A549 (cell line): ENCODE data around the gene PSMC6. TPM values are rescaled to one million over a fixed set of nuclear protein-coding genes. Genes with fewer than 3 reads are reported as not detected.

Experiments used
- ATAC-seq, 2 experiments: fragments of 200-7000 bp in 1 of 2; fragments of >200 bp in 1 of 2; cut with Nextera tagmentation in 1 of 2; cut with Tn5 transposase in 1 of 2; 3 replicates each; pipeline versions ENCODE4 v1.8.0 to v1.9.1; 2018 to 2020; ENCODE audit warnings: mild to moderate bottlenecking in 1 of 2, moderate library complexity in 1 of 2
- CTCF ChIA-PET: fragments of 300-600 bp; sonication (Branson Sonifier 250); formaldehyde crosslinking; extraction: SDS; loops from one replicate; lab custom pipeline; 2021; ENCODE audit warnings: antibody characterized with exemption, inconsistent platforms; lab: Yijun Ruan, JAX
- POLR2A ChIA-PET: fragments of 350-600 bp; formaldehyde crosslinking; extraction: SDS; loops from one replicate; lab custom pipeline; 2021; ENCODE audit warnings: antibody characterized with exemption, inconsistent platforms; lab: Yijun Ruan, JAX
- DNase-seq, 2 experiments: peaks; one replicate each; pipeline versions ENCODE4 v3.0.0 to v3.0.0-alpha.2; 2011 to 2016; ENCODE audit warnings: low read depth in 1 of 2, low spot score in 1 of 2
- FAIRE-seq: peaks from 2 replicates; lab custom pipeline; 2011; peaks lifted over from hg19 to GRCh38; lab: Jason Lieb, UNC
- H3K27ac ChIP-seq, 2 experiments: fragments of >200 bp; sonication (Bioruptor Twin); formaldehyde crosslinking; 3 replicates each; pipeline ENCODE4 v1.5.1; 2016 to 2017
- H3K4me1 ChIP-seq: fragments of >200 bp; sonication (Bioruptor Twin); formaldehyde crosslinking; 3 replicates; pipeline ENCODE4 v1.6.1; 2016
- H3K4me2 ChIP-seq: fragments of >200 bp; sonication (Bioruptor Twin); formaldehyde crosslinking; 3 replicates; pipeline ENCODE4 v1.6.1; 2016
- H3K4me3 ChIP-seq: fragments of >200 bp; sonication (Bioruptor Twin); formaldehyde crosslinking; 3 replicates; pipeline ENCODE4 v1.5.1; 2016
- H3K9me3 ChIP-seq: fragments of >200 bp; sonication (Bioruptor Twin); formaldehyde crosslinking; 3 replicates; pipeline ENCODE4 v1.6.1; 2016
- CHD4 ChIP-seq: fragments of 200-600 bp; sonication (generic); IDR thresholded peaks from 2 replicates; pipeline ENCODE4 v1.6.1; 2016; ENCODE audit warnings: antibody characterized with exemption, mild to moderate bottlenecking, borderline replicate concordance
- ELK1 ChIP-seq: fragments of 150-350 bp; IDR thresholded peaks from 2 replicates; pipeline ENCODE4 v1.6.1; 2014; ENCODE audit warnings: low read depth, mild to moderate bottlenecking, low read length
- FOXS1 ChIP-seq: fragments of 250-450 bp; sonication (Bioruptor Pico); IDR thresholded peaks from 2 replicates; pipeline ENCODE4 v1.5.0; 2020; ENCODE audit warnings: mild to moderate bottlenecking, moderate library complexity
- HDAC2 ChIP-seq: fragments of 200-600 bp; sonication (generic); IDR thresholded peaks from 2 replicates; pipeline ENCODE4 v1.6.1; 2016
- HOXA7 ChIP-seq: fragments of 250-450 bp; sonication (Bioruptor Pico); IDR thresholded peaks from 2 replicates; pipeline ENCODE4 v1.5.0; 2020; ENCODE audit warnings: mild to moderate bottlenecking, moderate library complexity
- MAZ ChIP-seq: fragments of 150-350 bp; IDR thresholded peaks from 2 replicates; pipeline ENCODE4 v1.6.1; 2014; ENCODE audit warnings: antibody characterized with exemption, low read depth, low read length, borderline replicate concordance
- NPAS2 ChIP-seq: fragments of 250-450 bp; sonication (Bioruptor Pico); IDR thresholded peaks from 2 replicates; pipeline ENCODE4 v1.8.0; 2022; ENCODE audit warnings: mild to moderate bottlenecking, moderate library complexity, borderline replicate concordance
- PBX3 ChIP-seq: IDR thresholded peaks from 2 replicates; pipeline ENCODE4 v1.6.1; 2012
- RCOR1 ChIP-seq: fragments of 150-350 bp; IDR thresholded peaks from 2 replicates; pipeline ENCODE4 v1.6.1; 2014; ENCODE audit warnings: antibody characterized with exemption, low read length, low read depth
- ZC3H11A ChIP-seq: fragments of 450-650 bp; IDR thresholded peaks from 2 replicates; pipeline ENCODE4 v1.6.1; 2014; ENCODE audit warnings: antibody characterized with exemption, mild to moderate bottlenecking
- ZSCAN20 ChIP-seq: fragments of 250-450 bp; sonication (Bioruptor Pico); IDR thresholded peaks from 2 replicates; pipeline ENCODE4 v1.8.0; 2022; ENCODE audit warnings: mild to moderate bottlenecking, moderate library complexity
- WGBS: methylation state at CpG from one replicate; pipeline ENCODE4 v1.1.6; 2017; ENCODE audit errors: missing lambda C conversion rate; 5-methylcytosine and 5-hydroxymethylcytosine counted together
- polyA plus RNA-seq, 4 experiments: library from polyadenylated mRNA; depleted of rRNA in 3 of 4; stranded (reverse); fragments of >200 nt; fragmentation: RNase III in 1 of 4; extraction: RNeasy Plus Mini Kit Qiagen cat#74134 plus additional on column Dnase treatment in 1 of 4; gene quantifications; 2 replicates in 3 of 4; 3 replicates in 1 of 4; pipeline ENCODE4 v1.2.3, GENCODE V29; 2011 to 2017
- TF ChIP-seq, protein P1 (sequence below): fragments of >200 bp; sonication (Bioruptor Twin); formaldehyde crosslinking; IDR thresholded peaks from 2 replicates; pipeline ENCODE4 v1.6.1; 2016
- TF ChIP-seq, protein P2 (sequence below): fragments of >200 bp; sonication (Bioruptor Twin); formaldehyde crosslinking; IDR thresholded peaks from 3 replicates; pipeline ENCODE4 v1.6.1; 2016

Gene PSMC6
- polyA plus RNA-seq, 2 of the 4 experiments (the other 2 are of a cell fraction): 147 to 180 TPM

GRCh38 chr14:52738409-52738808 is 31.4 kb downstream of the PSMC6 start:
- ATAC-seq (no peak), DNase-seq (no peak), FAIRE-seq (no peak)
- TF ChIP-seq ZSCAN20 (no peak), CHD4 (no peak), NPAS2 (CRISPR knock-in tag) (no peak), FOXS1 (no peak)
- Histone ChIP-seq H3K9me3 (no peaks in the 10 kb centered on the region), H3K27ac (no peak overlapping the region), H3K4me3 (no peak overlapping the region), H3K4me1 (no peaks in the 10 kb centered on the region), H3K4me2 (no peak overlapping the region)
- CTCF ChIA-PET: no interaction called here
- POLR2A ChIA-PET: no interaction called here

GRCh38 chr14:52740751-52741150 is 33.8 kb downstream of the PSMC6 start:
- H3K27ac ChIP-seq: no peak overlapping the region
- 93% methylated on average over 1 of the region's 1 CpG for WGBS
- TF ChIP-seq MAZ (no peak), PBX3 (no peak), NPAS2 (CRISPR knock-in tag) (no peak), ELK1 (no peak), CHD4 (no peak)
- TF ChIP-seq, protein P1, sequence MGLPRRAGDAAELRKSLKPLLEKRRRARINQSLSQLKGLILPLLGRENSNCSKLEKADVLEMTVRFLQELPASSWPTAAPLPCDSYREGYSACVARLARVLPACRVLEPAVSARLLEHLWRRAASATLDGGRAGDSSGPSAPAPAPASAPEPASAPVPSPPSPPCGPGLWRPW: no peak
- TF ChIP-seq, all 56 proteins: peak for 0
- no peak overlapping the region for H3K4me2 ChIP-seq
- CTCF ChIA-PET: no interaction called here
- ATAC-seq (no peak), FAIRE-seq (peak; percentile 82), DNase-seq (no peak)
- H3K4me1 ChIP-seq: no peaks in the 10 kb centered on the region
- no peaks in the 10 kb centered on the region for H3K9me3 ChIP-seq
- no peak overlapping the region for H3K4me3 ChIP-seq
- POLR2A ChIA-PET: no interaction called here

- CTCF ChIA-PET: interaction anchor here (1.2 to 1.5 kb wide), 2 partner anchors 34 to 146 kb away, joined by 4 to 5 read pairs; no protein-coding TSS in a partner anchor
- DNase-seq (no peak), ATAC-seq (no peak), FAIRE-seq (no peak)
- Histone ChIP-seq H3K4me3 (no peak overlapping the region), H3K4me2 (no peak overlapping the region), H3K9me3 (no peaks in the 10 kb centered on the region), H3K4me1 (no peaks in the 10 kb centered on the region), H3K27ac (no peak overlapping the region)
- POLR2A ChIA-PET: no interaction called here
- TF ChIP-seq, protein P2, sequence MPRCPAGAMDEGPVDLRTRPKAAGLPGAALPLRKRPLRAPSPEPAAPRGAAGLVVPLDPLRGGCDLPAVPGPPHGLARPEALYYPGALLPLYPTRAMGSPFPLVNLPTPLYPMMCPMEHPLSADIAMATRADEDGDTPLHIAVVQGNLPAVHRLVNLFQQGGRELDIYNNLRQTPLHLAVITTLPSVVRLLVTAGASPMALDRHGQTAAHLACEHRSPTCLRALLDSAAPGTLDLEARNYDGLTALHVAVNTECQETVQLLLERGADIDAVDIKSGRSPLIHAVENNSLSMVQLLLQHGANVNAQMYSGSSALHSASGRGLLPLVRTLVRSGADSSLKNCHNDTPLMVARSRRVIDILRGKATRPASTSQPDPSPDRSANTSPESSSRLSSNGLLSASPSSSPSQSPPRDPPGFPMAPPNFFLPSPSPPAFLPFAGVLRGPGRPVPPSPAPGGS: no peak
These were observed 34.9 kb downstream of the PSMC6 start for GRCh38 chr14:52741865-52742264.

DNA sequence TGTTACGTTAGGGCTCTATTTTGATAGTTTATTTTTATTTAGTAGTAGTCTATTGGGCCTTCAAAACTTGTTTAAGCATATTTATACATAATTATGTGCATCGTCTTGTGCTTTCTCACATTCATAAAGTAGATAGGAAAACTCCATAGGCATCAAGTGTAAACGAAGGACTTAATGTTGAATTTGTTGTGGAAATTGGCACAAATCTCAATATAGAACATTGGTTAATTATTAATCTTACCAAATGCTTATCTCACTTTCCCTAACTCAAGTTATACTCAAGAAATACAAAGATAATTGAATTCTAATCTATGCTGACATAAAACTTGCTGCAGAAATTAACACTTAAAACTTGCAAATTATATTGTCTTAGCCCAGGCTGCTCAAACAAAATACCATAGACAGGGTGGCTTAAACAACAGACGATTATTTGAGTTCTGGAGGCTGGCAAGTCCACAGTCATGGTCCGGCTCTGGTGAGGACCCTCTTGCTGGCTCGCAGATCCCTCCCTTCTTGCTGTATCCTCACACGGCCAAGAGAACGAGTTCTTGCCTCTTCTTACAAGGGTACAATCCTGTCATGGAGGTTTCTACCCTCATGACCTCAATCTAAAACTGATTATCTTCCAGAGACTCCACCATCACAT is 41.8 kb downstream of the PSMC6 start:
- H3K27ac ChIP-seq: no peak overlapping the region
- H3K9me3 ChIP-seq: no peaks in the 10 kb centered on the region
- no peak overlapping the region for H3K4me2 ChIP-seq
- ChIA-PET POLR2A (no interaction called here), CTCF (no interaction called here)
- 88% methylated on average over 8 of the region's 8 CpGs for WGBS
- H3K4me1 ChIP-seq: no peaks in the 10 kb centered on the region
- no peak overlapping the region for H3K4me3 ChIP-seq
- FAIRE-seq (no peak), ATAC-seq (no peak), DNase-seq (no peak)
- TF ChIP-seq, protein P2: no peak
- no peak for TF ChIP-seq RCOR1
- no peak for TF ChIP-seq NPAS2 (CRISPR knock-in tag)
- TF ChIP-seq HOXA7 (CRISPR knock-in tag): no peak
- no peak for TF ChIP-seq HDAC2
- TF ChIP-seq ZC3H11A: no peak
